Superior temporal gyrus (tissue), 1 donor: ENCODE measurements around the gene CHRNB2.

Experiments
- DNase-seq: peaks from one replicate; pipeline ENCODE4 v3.0.0-alpha.2; 2016; ENCODE audit errors: extremely low spot score

The CHRNB2 gene

GRCh38 chr1:154552036-154552435, 15.5 kb upstream of the CHRNB2 start:
- no peak for DNase-seq

GRCh38 chr1:154553056-154554030, 14.2 kb upstream of the CHRNB2 start:
- DNase-seq, result no peak

GRCh38 chr1:154556422-154556821, 11.2 kb upstream of the CHRNB2 start:
- DNase-seq, result no peak

GRCh38 chr1:154557248-154557938, 10.2 kb upstream of the CHRNB2 start:
- no peak for DNase-seq

- DNase-seq, result no peak
These were observed 9.4 kb upstream of the CHRNB2 start, which contains the start of gene UBE2Q1 for GRCh38 chr1:154557939-154558719. UBE2Q1 (minus strand) TSS chr1:154558662; CDS start chr1:154558553, 109 bp downstream.

- peak; percentile 98 for DNase-seq
These were observed 8.7 kb upstream of the CHRNB2 start for GRCh38 chr1:154558720-154559465.

GRCh38 chr1:154559466-154560044, 8.0 kb upstream of the CHRNB2 start:
- peak; percentile 97 for DNase-seq

GRCh38 chr1:154565876-154566275, 1.7 kb upstream of the CHRNB2 start:
- DNase-seq, result no peak

GRCh38 chr1:154568157-154568815, 708 bp downstream of the CHRNB2 start:
- no peak for DNase-seq

GRCh38 chr1:154571244-154571963, 3.8 kb downstream of the CHRNB2 start:
- no peak for DNase-seq

GRCh38 chr1:154571964-154572288, 4.3 kb downstream of the CHRNB2 start:
- DNase-seq, result no peak

- no peak for DNase-seq
These were observed 5.0 kb downstream of the CHRNB2 start for GRCh38 chr1:154572468-154573167.

GRCh38 chr1:154573168-154573510, 5.6 kb downstream of the CHRNB2 start:
- no peak for DNase-seq

- peak; percentile 28 for DNase-seq
These were observed 7.1 kb downstream of the CHRNB2 start for GRCh38 chr1:154574716-154575115.

GRCh38 chr1:154575147-154575927, 7.8 kb downstream of the CHRNB2 start:
- no peak for DNase-seq

- no peak for DNase-seq
These were observed 8.5 kb downstream of the CHRNB2 start for GRCh38 chr1:154575951-154576566.

GRCh38 chr1:154577346-154578057, 9.9 kb downstream of the CHRNB2 start:
- DNase-seq, result no peak
